Measurements from ENCODE around the gene ARSG. TPM values are rescaled to one million over a fixed set of nuclear protein-coding genes. Genes with fewer than 3 reads are reported as not detected.
"Not testable (repeated sequence)": the region's sequence is repeated elsewhere in the genome, so short reads cannot be mapped to it uniquely, and the experiment has no call there.

The ARSG gene
- total RNA-seq, 1 donor, result 7.6 TPM

DNA sequence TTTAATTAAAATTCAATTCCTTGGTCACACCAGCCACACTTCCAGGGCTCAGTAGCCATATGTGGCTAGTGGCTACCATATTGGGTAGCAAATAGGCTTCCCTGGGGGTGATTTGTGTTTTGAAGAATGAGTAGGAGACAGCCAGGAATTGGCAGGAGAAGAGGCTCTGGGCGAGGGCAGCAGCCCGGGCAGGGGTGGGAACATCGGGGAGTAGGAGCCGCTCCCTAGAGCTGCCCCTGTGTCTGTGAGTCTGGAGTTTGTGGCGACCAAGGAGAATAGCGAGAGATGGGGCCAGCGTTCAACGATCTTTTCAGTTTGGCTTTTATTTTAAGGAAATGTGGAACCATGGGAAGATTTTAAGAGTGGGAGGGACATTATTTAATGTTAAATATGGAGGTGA, 84.3 kb downstream of the ARSG start:
- Histone ChIP-seq H3K36me3 (ENCODE audit: insufficient read depth, low read length) (no peaks in the 10 kb centered on the region), H3K4me3 (ENCODE audit: insufficient read depth, low read length) (no peak overlapping the region), H3K4me1 (ENCODE audit: insufficient read depth, low read length) (peaks cover 33% of the 10 kb centered on the region), H3K27me3 (ENCODE audit: insufficient read depth, low read length) (no peaks in the 10 kb centered on the region), H2AFZ (ENCODE audit: low read length) (no peak overlapping the region), H4K20me1 (ENCODE audit: insufficient read depth, low read length) (no peaks in the 10 kb centered on the region), H3K4me2 (ENCODE audit: insufficient read depth, low read length) (no peak overlapping the region), H3K27ac (ENCODE audit: low read depth, low read length) (no peak overlapping the region), H3K9me3 (ENCODE audit: low read depth, low read length) (no peaks in the 10 kb centered on the region), H3K79me2 (ENCODE audit: insufficient read depth, low read length) (no peaks in the 10 kb centered on the region)
- DNase-seq (ENCODE audit: insufficient read length, low spot score, missing footprints), result no peak
- TF ChIP-seq, protein P1, sequence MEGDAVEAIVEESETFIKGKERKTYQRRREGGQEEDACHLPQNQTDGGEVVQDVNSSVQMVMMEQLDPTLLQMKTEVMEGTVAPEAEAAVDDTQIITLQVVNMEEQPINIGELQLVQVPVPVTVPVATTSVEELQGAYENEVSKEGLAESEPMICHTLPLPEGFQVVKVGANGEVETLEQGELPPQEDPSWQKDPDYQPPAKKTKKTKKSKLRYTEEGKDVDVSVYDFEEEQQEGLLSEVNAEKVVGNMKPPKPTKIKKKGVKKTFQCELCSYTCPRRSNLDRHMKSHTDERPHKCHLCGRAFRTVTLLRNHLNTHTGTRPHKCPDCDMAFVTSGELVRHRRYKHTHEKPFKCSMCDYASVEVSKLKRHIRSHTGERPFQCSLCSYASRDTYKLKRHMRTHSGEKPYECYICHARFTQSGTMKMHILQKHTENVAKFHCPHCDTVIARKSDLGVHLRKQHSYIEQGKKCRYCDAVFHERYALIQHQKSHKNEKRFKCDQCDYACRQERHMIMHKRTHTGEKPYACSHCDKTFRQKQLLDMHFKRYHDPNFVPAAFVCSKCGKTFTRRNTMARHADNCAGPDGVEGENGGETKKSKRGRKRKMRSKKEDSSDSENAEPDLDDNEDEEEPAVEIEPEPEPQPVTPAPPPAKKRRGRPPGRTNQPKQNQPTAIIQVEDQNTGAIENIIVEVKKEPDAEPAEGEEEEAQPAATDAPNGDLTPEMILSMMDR (IDR thresholded peaks at IDR 0.05; ENCODE audit: extremely low read depth, low read depth, low read length), result no peak

DNA sequence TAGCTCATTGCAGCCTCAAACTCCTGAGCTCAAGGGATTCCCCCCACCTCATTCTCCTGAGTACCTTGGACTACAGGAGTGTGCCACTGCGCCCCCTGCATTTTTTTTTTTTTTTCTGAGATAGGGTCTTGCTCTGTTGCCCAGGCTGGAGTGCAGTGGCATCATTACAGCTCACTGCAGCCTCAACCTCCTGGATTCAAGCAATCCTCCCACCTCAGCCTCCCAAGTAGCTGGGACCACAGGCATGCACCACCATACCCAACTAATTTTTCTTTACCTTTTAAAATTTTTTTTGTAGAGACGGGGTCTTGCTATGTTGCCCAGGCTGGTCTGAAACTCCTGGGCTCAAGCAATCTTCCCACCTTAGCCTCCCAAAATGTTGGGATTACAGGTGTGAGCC, 84.9 kb downstream of the ARSG start:
- not testable (repeated sequence) for H3K4me3 ChIP-seq (ENCODE audit: insufficient read depth, low read length); H3K4me2 ChIP-seq (ENCODE audit: insufficient read depth, low read length); H3K36me3 ChIP-seq (ENCODE audit: insufficient read depth, low read length); H3K79me2 ChIP-seq (ENCODE audit: insufficient read depth, low read length); H3K27ac ChIP-seq (ENCODE audit: low read depth, low read length); H3K9me3 ChIP-seq (ENCODE audit: low read depth, low read length); H2AFZ ChIP-seq (ENCODE audit: low read length); H3K27me3 ChIP-seq (ENCODE audit: insufficient read depth, low read length); DNase-seq (ENCODE audit: insufficient read length, low spot score, missing footprints); H4K20me1 ChIP-seq (ENCODE audit: insufficient read depth, low read length)
- H3K4me1 ChIP-seq (ENCODE audit: insufficient read depth, low read length), result peaks cover 39% of the 10 kb centered on the region

DNA sequence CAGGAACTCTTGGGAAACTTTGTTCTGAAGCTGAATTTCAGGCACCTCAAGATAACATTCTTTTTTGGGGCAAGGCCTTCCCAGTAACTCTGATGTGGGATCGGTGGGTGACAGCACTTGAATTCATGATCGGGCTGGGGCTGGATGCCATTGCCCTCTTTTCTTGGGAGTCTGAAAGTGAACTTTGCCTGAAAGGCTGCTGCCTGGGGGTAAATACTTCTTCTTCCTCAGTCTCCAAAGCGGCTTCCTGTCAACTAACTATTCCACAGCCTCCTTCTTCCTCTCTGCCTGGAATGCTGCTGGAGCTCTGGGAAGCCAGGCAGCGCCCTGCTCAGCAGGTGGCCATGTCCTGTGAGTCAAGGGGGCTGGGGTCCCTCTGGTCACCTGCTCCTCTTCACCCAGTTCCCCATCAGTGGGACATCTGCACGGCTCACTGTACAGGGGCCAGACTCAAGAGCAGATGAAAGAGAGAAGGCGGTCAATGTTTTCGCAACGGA, 86.5 kb downstream of the ARSG start:
- H4K20me1 ChIP-seq (ENCODE audit: insufficient read depth, low read length), result no peaks in the 10 kb centered on the region
- no peaks in the 10 kb centered on the region for H3K9me3 ChIP-seq (ENCODE audit: low read depth, low read length)
- peak overlapping the region; percentile 74 for H3K4me2 ChIP-seq (ENCODE audit: insufficient read depth, low read length)
- H3K36me3 ChIP-seq (ENCODE audit: insufficient read depth, low read length), result no peaks in the 10 kb centered on the region
- peaks cover 50% of the 10 kb centered on the region for H3K4me1 ChIP-seq (ENCODE audit: insufficient read depth, low read length)
- peak overlapping the region; percentile 100 for H3K27ac ChIP-seq (ENCODE audit: low read depth, low read length)
- TF ChIP-seq, protein P1 (IDR thresholded peaks at IDR 0.05; ENCODE audit: extremely low read depth, low read depth, low read length), result no peak
- no peaks in the 10 kb centered on the region for H3K79me2 ChIP-seq (ENCODE audit: insufficient read depth, low read length)
- no peaks in the 10 kb centered on the region for H3K27me3 ChIP-seq (ENCODE audit: insufficient read depth, low read length)
- no peak overlapping the region for H3K4me3 ChIP-seq (ENCODE audit: insufficient read depth, low read length)
- H2AFZ ChIP-seq (ENCODE audit: low read length), result peak overlapping the region; percentile 37
- no peak for DNase-seq (ENCODE audit: insufficient read length, low spot score, missing footprints)

DNA sequence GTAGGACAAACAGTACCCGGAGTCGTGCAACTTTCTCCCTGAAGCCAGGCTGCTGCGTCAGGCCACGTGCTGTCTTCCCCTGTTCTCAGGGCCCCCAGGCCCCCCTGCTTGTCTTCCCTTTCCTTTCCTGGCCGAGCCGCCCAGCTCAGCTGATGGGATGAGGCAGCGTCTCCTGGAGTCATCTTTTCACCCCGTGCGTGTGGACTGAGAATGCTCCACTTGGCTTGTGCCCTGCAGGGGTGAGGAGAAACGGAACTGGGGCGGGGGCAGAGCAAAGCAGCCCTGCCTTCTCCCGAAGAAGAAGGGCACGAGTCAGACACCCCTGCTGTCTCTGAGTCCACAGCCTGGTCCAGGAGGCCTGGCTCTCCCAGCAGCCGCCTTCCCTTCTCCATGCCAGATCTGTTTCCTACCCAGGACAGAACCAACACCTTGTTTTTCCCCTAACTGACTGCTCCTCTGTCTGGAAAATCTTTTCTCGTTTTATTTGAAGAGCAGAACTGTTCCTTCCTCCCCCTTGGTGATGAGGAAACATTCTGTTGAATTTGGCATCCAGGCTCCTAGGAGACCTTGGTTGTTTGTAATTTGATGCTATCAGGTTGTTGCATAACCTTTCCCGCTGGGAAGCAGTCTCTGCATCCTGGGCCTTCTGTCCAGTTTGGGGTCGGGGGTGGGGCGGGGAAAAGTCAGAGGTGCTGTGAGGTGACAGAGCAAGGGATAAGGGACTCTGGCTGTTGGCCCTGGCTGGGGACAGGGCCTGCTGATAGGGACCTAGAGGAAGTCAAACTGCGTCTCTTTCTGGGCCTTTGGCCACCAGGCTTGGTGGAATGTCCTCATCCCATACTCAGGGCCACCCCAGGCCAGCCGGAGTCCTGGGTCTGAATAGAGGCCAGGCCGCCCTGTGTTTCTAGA, 87.2 kb downstream of the ARSG start:
- peak overlapping the region; percentile 74 for H3K4me2 ChIP-seq (ENCODE audit: insufficient read depth, low read length)

More for the DNA sequence above, 87.2 kb downstream of the ARSG start:
- H2AFZ ChIP-seq (ENCODE audit: low read length), result peak overlapping the region; percentile 37
- no peaks in the 10 kb centered on the region for H3K36me3 ChIP-seq (ENCODE audit: insufficient read depth, low read length)
- H3K79me2 ChIP-seq (ENCODE audit: insufficient read depth, low read length), result no peaks in the 10 kb centered on the region
- no peaks in the 10 kb centered on the region for H3K9me3 ChIP-seq (ENCODE audit: low read depth, low read length)
- no peaks in the 10 kb centered on the region for H3K27me3 ChIP-seq (ENCODE audit: insufficient read depth, low read length)
- H4K20me1 ChIP-seq (ENCODE audit: insufficient read depth, low read length), result no peaks in the 10 kb centered on the region
- H3K4me3 ChIP-seq (ENCODE audit: insufficient read depth, low read length), result peak overlapping the region; percentile 53
- TF ChIP-seq, protein P1 (IDR thresholded peaks at IDR 0.05; ENCODE audit: extremely low read depth, low read depth, low read length), result no peak
- H3K27ac ChIP-seq (ENCODE audit: low read depth, low read length), result peak overlapping the region; percentile 100
- H3K4me1 ChIP-seq (ENCODE audit: insufficient read depth, low read length), result peaks cover 58% of the 10 kb centered on the region
- peak; percentile 94 for DNase-seq (ENCODE audit: insufficient read length, low spot score, missing footprints)
